HepG2 (cell line): ENCODE results near the gene UFSP2. TPM values are rescaled to one million over a fixed set of nuclear protein-coding genes. Genes with fewer than 3 reads are reported as not detected.

ENCODE experiments used
- AKNA ChIP-seq: sonication (generic); formaldehyde crosslinking; IDR thresholded peaks from 2 replicates; pipeline ENCODE4 v1.4.0; 2020; ENCODE audit warnings: missing genetic modification reagents, borderline replicate concordance
- CENPT ChIP-seq: sonication (generic); formaldehyde crosslinking; IDR thresholded peaks from 2 replicates; pipeline ENCODE4 v1.8.0; 2022; ENCODE audit warnings: low read depth, mild to moderate bottlenecking, moderate library complexity, missing genetic modification reagents
- FOXP4 ChIP-seq: sonication (generic); formaldehyde crosslinking; IDR thresholded peaks from 2 replicates; pipeline ENCODE4 v1.4.0; 2020; ENCODE audit warnings: missing genetic modification reagents
- JUNB ChIP-seq: sonication (generic); formaldehyde crosslinking; IDR thresholded peaks from 2 replicates; pipeline ENCODE4 v1.8.0; 2022; ENCODE audit warnings: missing genetic modification reagents, mild to moderate bottlenecking, borderline replicate concordance
- MXI1 ChIP-seq: IDR thresholded peaks from 3 replicates; pipeline ENCODE4 v1.6.1; 2012; ENCODE audit warnings: low read depth, low read length, inconsistent platforms, borderline replicate concordance
- NFYB ChIP-seq: sonication (generic); formaldehyde crosslinking; IDR thresholded peaks from 2 replicates; pipeline ENCODE4 v1.4.0; 2020; ENCODE audit warnings: missing genetic modification reagents
- PRDM10 ChIP-seq: sonication (generic); formaldehyde crosslinking; IDR thresholded peaks from 2 replicates; pipeline ENCODE4 v1.4.0; 2020; ENCODE audit warnings: low read depth, missing genetic modification reagents
- SMYD3 ChIP-seq: sonication (generic); formaldehyde crosslinking; IDR thresholded peaks from 2 replicates; pipeline ENCODE4 v1.8.1; 2023; ENCODE audit warnings: mild to moderate bottlenecking, missing genetic modification reagents
- ZNF281 ChIP-seq: sonication (generic); formaldehyde crosslinking; IDR thresholded peaks from 2 replicates; pipeline ENCODE4 v1.4.0; 2020; ENCODE audit warnings: missing genetic modification reagents, borderline replicate concordance
- ZNF335 ChIP-seq: sonication (generic); formaldehyde crosslinking; IDR thresholded peaks from 2 replicates; pipeline ENCODE4 v1.4.0; 2020; ENCODE audit warnings: missing genetic modification reagents
- ZNF362 ChIP-seq: sonication (generic); formaldehyde crosslinking; IDR thresholded peaks from 2 replicates; pipeline ENCODE4 v1.4.0; 2020; ENCODE audit warnings: missing genetic modification reagents, mild to moderate bottlenecking, borderline replicate concordance
- ZNF776 ChIP-seq: sonication (generic); formaldehyde crosslinking; IDR thresholded peaks from 2 replicates; pipeline ENCODE4 v1.4.0; 2020; ENCODE audit warnings: mild to moderate bottlenecking, missing genetic modification reagents
- polyA plus RNA-seq, 8 experiments: library from polyadenylated mRNA; depleted of rRNA in 3 of 8; stranded (reverse) in 7 of 8; unstranded in 1 of 8; fragments of >200 nt; fragmentation: Illumina TruSeq in 4 of 8; extraction: Trizol in 4 of 8; gene quantifications; 2 replicates each; pipeline versions ENCODE4 v1.2.1 to v1.2.3, GENCODE V29; 2011 to 2016; ENCODE audit warnings: low read depth in 4 of 8, missing spikeins in 1 of 8, mixed read lengths in 1 of 8; ENCODE audit not compliant: insufficient read depth in 1 of 8
- total RNA-seq, 5 experiments: library from RNA; depleted of rRNA; stranded (reverse); fragments of >200 nt; fragmentation: Illumina TruSeq; extraction: Trizol; gene quantifications; 2 replicates each; pipeline ENCODE4 v1.2.3, GENCODE V29; 2016; ENCODE audit warnings: low read depth in 1 of 5

UFSP2 gene
- total and polyA plus RNA-seq, 2 of the 13 experiments (the other 11 are each of a cell fraction or from before 2014, with no cell fraction given) = 24.1 to 32.3 TPM

- TF ChIP-seq AKNA (CRISPR knock-in tag) = peak; percentile 85
- TF ChIP-seq PRDM10 (CRISPR knock-in tag) = no peak; the same call in 1 of the 2 replicates
- peak; percentile 71 for TF ChIP-seq NFYB
- TF ChIP-seq ZNF281 (CRISPR knock-in tag) = no peak
- peak; percentile 99 for TF ChIP-seq CENPT (CRISPR knock-in tag)
- peak; percentile 41; the same call in 1 of the 2 replicates for TF ChIP-seq FOXP4 (CRISPR knock-in tag)
- peak; percentile 49; the same call in 1 of the 2 replicates for TF ChIP-seq ZNF335 (CRISPR knock-in tag)
- no peak; the same call in 1 of the 2 replicates for TF ChIP-seq JUNB (CRISPR knock-in tag)
- 0 out of 2 replicates have a peak, but pooled peaks have one; percentile 37 for TF ChIP-seq ZNF362 (CRISPR knock-in tag)
- peak; percentile 88 for TF ChIP-seq MXI1
- peak; percentile 92 for TF ChIP-seq SMYD3 (CRISPR knock-in tag)
- TF ChIP-seq ZNF776 (CRISPR knock-in tag) = peak; percentile 97
Observed at GRCh38 chr4:185395956-185396723, 29.6 kb downstream of the UFSP2 start (continued).
